ENCODE measurements around the gene CUL7. TPM values are rescaled to one million over a fixed set of nuclear protein-coding genes. Genes with fewer than 3 reads are reported as not detected.

Gene CUL7
- total RNA-seq, 1 experiment from 2014 or later: 20.8 TPM

DNA sequence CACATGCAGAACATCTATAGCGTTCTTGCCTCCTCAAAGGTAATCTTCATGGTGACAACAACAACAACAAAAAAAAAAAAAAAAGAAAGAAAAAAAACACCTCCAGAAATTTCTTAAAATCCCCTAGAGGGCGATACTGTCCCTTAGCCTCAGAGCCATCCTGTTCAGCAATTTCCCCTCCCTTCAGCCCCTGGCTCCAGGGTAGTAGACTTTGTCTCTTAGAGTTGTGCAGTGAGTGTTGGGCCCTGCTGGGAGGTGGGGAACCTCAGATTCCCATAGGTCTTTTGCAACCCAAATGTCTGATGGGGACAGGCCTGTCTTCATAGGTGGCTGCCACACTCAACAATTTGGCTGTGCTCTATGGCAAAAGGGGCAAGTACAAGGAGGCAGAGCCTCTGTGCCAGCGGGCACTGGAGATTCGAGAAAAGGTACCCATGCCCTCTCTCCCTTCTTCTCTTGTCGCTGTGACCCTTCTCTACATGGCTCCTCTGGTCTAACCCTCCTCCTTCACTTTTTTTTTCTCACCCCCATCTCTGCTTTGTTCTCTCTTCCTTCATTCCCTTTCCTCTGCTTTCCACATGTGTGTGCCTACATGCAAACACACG lies 16.5 kb upstream of the CUL7 start (continued):
- TF ChIP-seq, protein P1, sequence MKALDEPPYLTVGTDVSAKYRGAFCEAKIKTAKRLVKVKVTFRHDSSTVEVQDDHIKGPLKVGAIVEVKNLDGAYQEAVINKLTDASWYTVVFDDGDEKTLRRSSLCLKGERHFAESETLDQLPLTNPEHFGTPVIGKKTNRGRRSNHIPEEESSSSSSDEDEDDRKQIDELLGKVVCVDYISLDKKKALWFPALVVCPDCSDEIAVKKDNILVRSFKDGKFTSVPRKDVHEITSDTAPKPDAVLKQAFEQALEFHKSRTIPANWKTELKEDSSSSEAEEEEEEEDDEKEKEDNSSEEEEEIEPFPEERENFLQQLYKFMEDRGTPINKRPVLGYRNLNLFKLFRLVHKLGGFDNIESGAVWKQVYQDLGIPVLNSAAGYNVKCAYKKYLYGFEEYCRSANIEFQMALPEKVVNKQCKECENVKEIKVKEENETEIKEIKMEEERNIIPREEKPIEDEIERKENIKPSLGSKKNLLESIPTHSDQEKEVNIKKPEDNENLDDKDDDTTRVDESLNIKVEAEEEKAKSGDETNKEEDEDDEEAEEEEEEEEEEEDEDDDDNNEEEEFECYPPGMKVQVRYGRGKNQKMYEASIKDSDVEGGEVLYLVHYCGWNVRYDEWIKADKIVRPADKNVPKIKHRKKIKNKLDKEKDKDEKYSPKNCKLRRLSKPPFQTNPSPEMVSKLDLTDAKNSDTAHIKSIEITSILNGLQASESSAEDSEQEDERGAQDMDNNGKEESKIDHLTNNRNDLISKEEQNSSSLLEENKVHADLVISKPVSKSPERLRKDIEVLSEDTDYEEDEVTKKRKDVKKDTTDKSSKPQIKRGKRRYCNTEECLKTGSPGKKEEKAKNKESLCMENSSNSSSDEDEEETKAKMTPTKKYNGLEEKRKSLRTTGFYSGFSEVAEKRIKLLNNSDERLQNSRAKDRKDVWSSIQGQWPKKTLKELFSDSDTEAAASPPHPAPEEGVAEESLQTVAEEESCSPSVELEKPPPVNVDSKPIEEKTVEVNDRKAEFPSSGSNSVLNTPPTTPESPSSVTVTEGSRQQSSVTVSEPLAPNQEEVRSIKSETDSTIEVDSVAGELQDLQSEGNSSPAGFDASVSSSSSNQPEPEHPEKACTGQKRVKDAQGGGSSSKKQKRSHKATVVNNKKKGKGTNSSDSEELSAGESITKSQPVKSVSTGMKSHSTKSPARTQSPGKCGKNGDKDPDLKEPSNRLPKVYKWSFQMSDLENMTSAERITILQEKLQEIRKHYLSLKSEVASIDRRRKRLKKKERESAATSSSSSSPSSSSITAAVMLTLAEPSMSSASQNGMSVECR (CRISPR knock-in tag; IDR thresholded peaks at IDR 0.05; ENCODE audit: borderline replicate concordance): no peak
- TF ChIP-seq ZNF138 (CRISPR knock-in tag; conservative IDR thresholded peaks at IDR 0.05): no peak
- TF ChIP-seq EMX1 (CRISPR knock-in tag; IDR thresholded peaks at IDR 0.05): no peak
- TF ChIP-seq, protein P2, sequence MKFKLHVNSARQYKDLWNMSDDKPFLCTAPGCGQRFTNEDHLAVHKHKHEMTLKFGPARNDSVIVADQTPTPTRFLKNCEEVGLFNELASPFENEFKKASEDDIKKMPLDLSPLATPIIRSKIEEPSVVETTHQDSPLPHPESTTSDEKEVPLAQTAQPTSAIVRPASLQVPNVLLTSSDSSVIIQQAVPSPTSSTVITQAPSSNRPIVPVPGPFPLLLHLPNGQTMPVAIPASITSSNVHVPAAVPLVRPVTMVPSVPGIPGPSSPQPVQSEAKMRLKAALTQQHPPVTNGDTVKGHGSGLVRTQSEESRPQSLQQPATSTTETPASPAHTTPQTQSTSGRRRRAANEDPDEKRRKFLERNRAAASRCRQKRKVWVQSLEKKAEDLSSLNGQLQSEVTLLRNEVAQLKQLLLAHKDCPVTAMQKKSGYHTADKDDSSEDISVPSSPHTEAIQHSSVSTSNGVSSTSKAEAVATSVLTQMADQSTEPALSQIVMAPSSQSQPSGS (CRISPR knock-in tag; IDR thresholded peaks at IDR 0.05; ENCODE audit: borderline replicate concordance, low read depth): no peak
- no peak for TF ChIP-seq TEAD4 (CRISPR knock-in tag; IDR thresholded peaks at IDR 0.05)
- no peak for TF ChIP-seq IRF2 (CRISPR knock-in tag; IDR thresholded peaks at IDR 0.05; ENCODE audit: borderline replicate concordance, low read depth)
- TF ChIP-seq CREB1 (CRISPR knock-in tag; IDR thresholded peaks at IDR 0.05): no peak
- TF ChIP-seq, protein P3, sequence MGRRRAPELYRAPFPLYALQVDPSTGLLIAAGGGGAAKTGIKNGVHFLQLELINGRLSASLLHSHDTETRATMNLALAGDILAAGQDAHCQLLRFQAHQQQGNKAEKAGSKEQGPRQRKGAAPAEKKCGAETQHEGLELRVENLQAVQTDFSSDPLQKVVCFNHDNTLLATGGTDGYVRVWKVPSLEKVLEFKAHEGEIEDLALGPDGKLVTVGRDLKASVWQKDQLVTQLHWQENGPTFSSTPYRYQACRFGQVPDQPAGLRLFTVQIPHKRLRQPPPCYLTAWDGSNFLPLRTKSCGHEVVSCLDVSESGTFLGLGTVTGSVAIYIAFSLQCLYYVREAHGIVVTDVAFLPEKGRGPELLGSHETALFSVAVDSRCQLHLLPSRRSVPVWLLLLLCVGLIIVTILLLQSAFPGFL (CRISPR knock-in tag; IDR thresholded peaks at IDR 0.05; ENCODE audit: borderline replicate concordance): no peak

DNA sequence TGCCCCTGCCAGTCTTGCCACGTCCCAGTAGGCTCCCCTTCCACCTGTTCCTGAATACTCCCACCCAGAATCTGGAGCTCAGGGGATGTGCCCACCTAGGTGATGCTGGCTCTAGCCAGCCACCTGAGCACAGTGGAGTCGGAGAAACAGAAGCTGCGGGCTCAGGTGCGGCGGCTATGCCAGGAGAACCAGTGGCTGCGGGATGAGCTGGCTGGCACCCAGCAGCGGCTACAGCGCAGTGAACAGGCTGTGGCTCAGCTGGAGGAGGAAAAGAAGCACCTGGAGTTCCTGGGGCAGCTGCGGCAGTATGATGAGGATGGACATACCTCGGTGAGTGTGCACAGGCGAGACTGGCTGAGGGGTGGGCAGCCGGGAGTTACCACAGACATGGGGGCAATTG lies 9.2 kb upstream of the CUL7 start:
- DNase-seq (ENCODE audit: low spot score) (no peak), ATAC-seq (no peak)
- H3K27ac Mint-ChIP-seq: no peak overlapping the region
- peaks cover 16% of the 10 kb centered on the region; the same call in 1 of the 2 replicates for H3K36me3 Mint-ChIP-seq
- no peak overlapping the region for H3K4me3 Mint-ChIP-seq
- peaks cover 21% of the 10 kb centered on the region for H3K4me1 Mint-ChIP-seq
- ChIA-PET CTCF (no interaction called here), POLR2A (interaction anchor here (2.1 kb wide), 1 partner anchor 13 kb away, joined by 5 read pairs; the partner anchor contains the start of gene PTK7)
- no peaks in the 10 kb centered on the region for H3K9me3 Mint-ChIP-seq
- H3K27me3 Mint-ChIP-seq (ENCODE audit: low read depth): no peaks in the 10 kb centered on the region
- no peak for TF ChIP-seq SMAD4 (CRISPR knock-in tag; IDR thresholded peaks at IDR 0.05)
- TF ChIP-seq, protein P4, sequence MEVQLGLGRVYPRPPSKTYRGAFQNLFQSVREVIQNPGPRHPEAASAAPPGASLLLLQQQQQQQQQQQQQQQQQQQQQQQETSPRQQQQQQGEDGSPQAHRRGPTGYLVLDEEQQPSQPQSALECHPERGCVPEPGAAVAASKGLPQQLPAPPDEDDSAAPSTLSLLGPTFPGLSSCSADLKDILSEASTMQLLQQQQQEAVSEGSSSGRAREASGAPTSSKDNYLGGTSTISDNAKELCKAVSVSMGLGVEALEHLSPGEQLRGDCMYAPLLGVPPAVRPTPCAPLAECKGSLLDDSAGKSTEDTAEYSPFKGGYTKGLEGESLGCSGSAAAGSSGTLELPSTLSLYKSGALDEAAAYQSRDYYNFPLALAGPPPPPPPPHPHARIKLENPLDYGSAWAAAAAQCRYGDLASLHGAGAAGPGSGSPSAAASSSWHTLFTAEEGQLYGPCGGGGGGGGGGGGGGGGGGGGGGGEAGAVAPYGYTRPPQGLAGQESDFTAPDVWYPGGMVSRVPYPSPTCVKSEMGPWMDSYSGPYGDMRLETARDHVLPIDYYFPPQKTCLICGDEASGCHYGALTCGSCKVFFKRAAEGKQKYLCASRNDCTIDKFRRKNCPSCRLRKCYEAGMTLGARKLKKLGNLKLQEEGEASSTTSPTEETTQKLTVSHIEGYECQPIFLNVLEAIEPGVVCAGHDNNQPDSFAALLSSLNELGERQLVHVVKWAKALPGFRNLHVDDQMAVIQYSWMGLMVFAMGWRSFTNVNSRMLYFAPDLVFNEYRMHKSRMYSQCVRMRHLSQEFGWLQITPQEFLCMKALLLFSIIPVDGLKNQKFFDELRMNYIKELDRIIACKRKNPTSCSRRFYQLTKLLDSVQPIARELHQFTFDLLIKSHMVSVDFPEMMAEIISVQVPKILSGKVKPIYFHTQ (CRISPR knock-in tag; IDR thresholded peaks at IDR 0.05): no peak
- no peak for TF ChIP-seq ZBTB21 (CRISPR knock-in tag; IDR thresholded peaks at IDR 0.05; ENCODE audit: borderline replicate concordance)
- TF ChIP-seq SMAD3 (CRISPR knock-in tag; IDR thresholded peaks at IDR 0.05; ENCODE audit: borderline replicate concordance): no peak
- no peak for TF ChIP-seq RELA (CRISPR knock-in tag; IDR thresholded peaks at IDR 0.05; ENCODE audit: borderline replicate concordance)
- no peak for TF ChIP-seq ZNF423 (CRISPR knock-in tag; IDR thresholded peaks at IDR 0.05)
- TF ChIP-seq ZNF671 (CRISPR knock-in tag; IDR thresholded peaks at IDR 0.05): no peak
- TF ChIP-seq ATF1 (CRISPR knock-in tag; IDR thresholded peaks at IDR 0.05): no peak
- TF ChIP-seq CREM (CRISPR knock-in tag; IDR thresholded peaks at IDR 0.05): no peak
- TF ChIP-seq, protein P5, sequence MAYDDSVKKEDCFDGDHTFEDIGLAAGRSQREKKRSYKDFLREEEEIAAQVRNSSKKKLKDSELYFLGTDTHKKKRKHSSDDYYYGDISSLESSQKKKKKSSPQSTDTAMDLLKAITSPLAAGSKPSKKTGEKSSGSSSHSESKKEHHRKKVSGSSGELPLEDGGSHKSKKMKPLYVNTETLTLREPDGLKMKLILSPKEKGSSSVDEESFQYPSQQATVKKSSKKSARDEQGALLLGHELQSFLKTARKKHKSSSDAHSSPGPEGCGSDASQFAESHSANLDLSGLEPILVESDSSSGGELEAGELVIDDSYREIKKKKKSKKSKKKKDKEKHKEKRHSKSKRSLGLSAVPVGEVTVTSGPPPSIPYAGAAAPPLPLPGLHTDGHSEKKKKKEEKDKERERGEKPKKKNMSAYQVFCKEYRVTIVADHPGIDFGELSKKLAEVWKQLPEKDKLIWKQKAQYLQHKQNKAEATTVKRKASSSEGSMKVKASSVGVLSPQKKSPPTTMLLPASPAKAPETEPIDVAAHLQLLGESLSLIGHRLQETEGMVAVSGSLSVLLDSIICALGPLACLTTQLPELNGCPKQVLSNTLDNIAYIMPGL (CRISPR knock-in tag; IDR thresholded peaks at IDR 0.05): no peak
- TF ChIP-seq RORB (CRISPR knock-in tag; IDR thresholded peaks at IDR 0.05): no peak
- TF ChIP-seq, protein P6, sequence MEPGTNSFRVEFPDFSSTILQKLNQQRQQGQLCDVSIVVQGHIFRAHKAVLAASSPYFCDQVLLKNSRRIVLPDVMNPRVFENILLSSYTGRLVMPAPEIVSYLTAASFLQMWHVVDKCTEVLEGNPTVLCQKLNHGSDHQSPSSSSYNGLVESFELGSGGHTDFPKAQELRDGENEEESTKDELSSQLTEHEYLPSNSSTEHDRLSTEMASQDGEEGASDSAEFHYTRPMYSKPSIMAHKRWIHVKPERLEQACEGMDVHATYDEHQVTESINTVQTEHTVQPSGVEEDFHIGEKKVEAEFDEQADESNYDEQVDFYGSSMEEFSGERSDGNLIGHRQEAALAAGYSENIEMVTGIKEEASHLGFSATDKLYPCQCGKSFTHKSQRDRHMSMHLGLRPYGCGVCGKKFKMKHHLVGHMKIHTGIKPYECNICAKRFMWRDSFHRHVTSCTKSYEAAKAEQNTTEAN (CRISPR knock-in tag; IDR thresholded peaks at IDR 0.05): no peak
- TF ChIP-seq, protein P7, sequence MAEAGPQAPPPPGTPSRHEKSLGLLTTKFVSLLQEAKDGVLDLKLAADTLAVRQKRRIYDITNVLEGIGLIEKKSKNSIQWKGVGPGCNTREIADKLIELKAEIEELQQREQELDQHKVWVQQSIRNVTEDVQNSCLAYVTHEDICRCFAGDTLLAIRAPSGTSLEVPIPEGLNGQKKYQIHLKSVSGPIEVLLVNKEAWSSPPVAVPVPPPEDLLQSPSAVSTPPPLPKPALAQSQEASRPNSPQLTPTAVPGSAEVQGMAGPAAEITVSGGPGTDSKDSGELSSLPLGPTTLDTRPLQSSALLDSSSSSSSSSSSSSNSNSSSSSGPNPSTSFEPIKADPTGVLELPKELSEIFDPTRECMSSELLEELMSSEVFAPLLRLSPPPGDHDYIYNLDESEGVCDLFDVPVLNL (CRISPR knock-in tag; IDR thresholded peaks at IDR 0.05; ENCODE audit: borderline replicate concordance, low read depth): no peak
- no peak for TF ChIP-seq MYBL2 (CRISPR knock-in tag; IDR thresholded peaks at IDR 0.05)
- TF ChIP-seq ZNF263 (CRISPR knock-in tag; IDR thresholded peaks at IDR 0.05; ENCODE audit: low read depth): no peak
